ENCODE measurements around the gene GALM. TPM values are rescaled to one million over a fixed set of nuclear protein-coding genes. Genes with fewer than 3 reads are reported as not detected.

GALM gene
- total and polyA plus RNA-seq, 2 of the 13 experiments (the other 11 are each of a cell fraction or from before 2014, with no cell fraction given) = 65.5 to 90.0 TPM

- TF ChIP-seq ATF4 (CRISPR knock-in tag; IDR thresholded peaks at IDR 0.05) (peak in 1 of 2 experiments; percentile 77; a peak in 2 of 4 replicates), POGZ (CRISPR knock-in tag; IDR thresholded peaks at IDR 0.05) (peak; percentile 98), ZNF646 (CRISPR knock-in tag; IDR thresholded peaks at IDR 0.05) (peak; percentile 59; the same call in 1 of the 2 replicates), ZNF576 (CRISPR knock-in tag; IDR thresholded peaks at IDR 0.05) (peak; percentile 94), RERE (CRISPR knock-in tag; IDR thresholded peaks at IDR 0.05; ENCODE audit: low read depth) (no peak), ZNF333 (CRISPR knock-in tag; IDR thresholded peaks at IDR 0.05; ENCODE audit: borderline replicate concordance) (0 out of 2 replicates have a peak, but pooled peaks have one; percentile 84), ETV5 (CRISPR knock-in tag; IDR thresholded peaks at IDR 0.05; ENCODE audit: borderline replicate concordance) (peak; percentile 80), RARA (CRISPR knock-in tag; IDR thresholded peaks at IDR 0.05) (peak; percentile 20), PHF8 (CRISPR knock-in tag; IDR thresholded peaks at IDR 0.05) (peak; percentile 93), SMYD3 (CRISPR knock-in tag; IDR thresholded peaks at IDR 0.05) (0 out of 2 replicates have a peak, but pooled peaks have one; percentile 43), PPARG (CRISPR knock-in tag; conservative IDR thresholded peaks at IDR 0.05) (0 out of 2 replicates have a peak, but pooled peaks have one; percentile 25), WIZ (CRISPR knock-in tag; IDR thresholded peaks at IDR 0.05) (no peak), TRAFD1 (CRISPR knock-in tag; IDR thresholded peaks at IDR 0.05; ENCODE audit: borderline replicate concordance) (no peak), MIXL1 (CRISPR knock-in tag; IDR thresholded peaks at IDR 0.05) (no peak)
Measured at GRCh38 chr2:38750891-38751595, 85.1 kb downstream of the GALM start, which contains the start of gene SRSF7 (continued).

Measured in HepG2 (cell line).